CD14-positive monocyte (primary cell): ENCODE measurements around the gene TBC1D5. TPM values are rescaled to one million over a fixed set of nuclear protein-coding genes. Genes with fewer than 3 reads are reported as not detected.
"Not testable (repeated sequence)": the region's sequence is repeated elsewhere in the genome, so short reads cannot be mapped to it uniquely, and the experiment has no call there.

Experiments used
- DNase-seq, 3 donors: peaks; one replicate each; pipeline ENCODE4 v3.0.0-alpha.2; 2011 to 2022
- H2AFZ ChIP-seq: 2 replicates; pipeline ENCODE4 v1.6.0; 2012; ENCODE audit warnings: mild to moderate bottlenecking, low read depth, low read length, inconsistent platforms; ENCODE audit not compliant: insufficient read depth, poor library complexity, severe bottlenecking
- H3K27ac ChIP-seq, 2 donors: 1 replicate in 1 of 2; 2 replicates in 1 of 2; pipeline ENCODE4 v1.5.1; 2012 to 2013; ENCODE audit warnings: low read length in 2 of 2, control low read depth in 1 of 2, inconsistent platforms in 1 of 2, low read depth in 1 of 2, mild to moderate bottlenecking in 1 of 2
- H3K27me3 ChIP-seq, 2 donors: one replicate each; pipeline versions ENCODE4 v1.6.0 to v1.6.1; 2011 to 2013; ENCODE audit warnings: low read length in 2 of 2; ENCODE audit not compliant: control insufficient read depth in 2 of 2, insufficient read depth in 2 of 2
- H3K36me3 ChIP-seq, 2 donors: replicated peaks in 1 of 2; 1 replicate in 1 of 2; 2 replicates in 1 of 2; pipeline versions ENCODE4 v1.5.1 to v1.6.1; 2012 to 2013; ENCODE audit warnings: low read length in 2 of 2, control low read depth in 1 of 2, inconsistent platforms in 1 of 2, mild to moderate bottlenecking in 1 of 2; ENCODE audit not compliant: insufficient read depth in 2 of 2, control insufficient read depth in 1 of 2
- H3K4me1 ChIP-seq, 2 donors: 1 replicate in 1 of 2; 2 replicates in 1 of 2; pipeline versions ENCODE4 v1.5.1 to v1.6.1; 2012 to 2013; ENCODE audit warnings: low read length in 2 of 2, control low read depth in 1 of 2, inconsistent platforms in 1 of 2, mild to moderate bottlenecking in 1 of 2, moderate library complexity in 1 of 2; ENCODE audit not compliant: insufficient read depth in 2 of 2, control insufficient read depth in 1 of 2
- H3K4me2 ChIP-seq: replicated peaks from 2 replicates; pipeline ENCODE3; 2012; ENCODE audit warnings: low read length, moderate library complexity, mild to moderate bottlenecking; ENCODE audit not compliant: poor library complexity, severe bottlenecking; ENCODE audit errors: extremely low read depth
- H3K4me3 ChIP-seq, 3 experiments: fragments of 200-600 bp in 1 of 3; sonication (generic) in 1 of 3; replicated peaks in 1 of 3; 1 replicate in 2 of 3; 2 replicates in 1 of 3; pipeline ENCODE4 v1.5.1; 2011 to 2013; ENCODE audit warnings: low read length in 3 of 3, mild to moderate bottlenecking in 3 of 3, control low read depth in 2 of 3, low read depth in 2 of 3, inconsistent platforms in 1 of 3, moderate library complexity in 1 of 3
- H3K79me2 ChIP-seq: 2 replicates; pipeline ENCODE4 v1.6.0; 2012; ENCODE audit warnings: mild to moderate bottlenecking, control low read depth, inconsistent platforms, low read length, moderate library complexity; ENCODE audit not compliant: insufficient read depth
- H3K9ac ChIP-seq: 2 replicates; pipeline ENCODE4 v1.6.0; 2017; ENCODE audit warnings: low read length, mild to moderate bottlenecking; ENCODE audit not compliant: insufficient read depth, poor library complexity, severe bottlenecking
- H3K9me3 ChIP-seq, 2 donors: replicated peaks in 1 of 2; 1 replicate in 1 of 2; 2 replicates in 1 of 2; pipeline versions ENCODE4 v1.5.1 to v1.6.1; 2012 to 2013; ENCODE audit warnings: low read length in 2 of 2, control low read depth in 1 of 2; ENCODE audit not compliant: control insufficient read depth in 1 of 2, insufficient read depth in 1 of 2
- H4K20me1 ChIP-seq: 2 replicates; pipeline ENCODE4 v1.6.0; 2012; ENCODE audit warnings: mild to moderate bottlenecking, low read length, control low read depth, moderate library complexity; ENCODE audit not compliant: insufficient read depth
- H3K27ac Mint-ChIP-seq, 7 donors: one replicate each; pipeline ENCODE4 v1.8.0; 2020; ENCODE audit warnings: mild to moderate bottlenecking in 7 of 7, mixed read lengths in 7 of 7, moderate library complexity in 6 of 7, inconsistent platforms in 2 of 7
- H3K27me3 Mint-ChIP-seq, 3 donors: one replicate each; pipeline ENCODE4 v1.8.0; 2021 to 2022; ENCODE audit warnings: low read depth in 3 of 3, mild to moderate bottlenecking in 3 of 3, mixed read lengths in 3 of 3, moderate library complexity in 3 of 3, inconsistent platforms in 1 of 3
- H3K36me3 Mint-ChIP-seq, 2 donors: one replicate each; pipeline ENCODE4 v1.8.0; 2020; ENCODE audit warnings: mixed read lengths in 2 of 2, inconsistent platforms in 1 of 2, mild to moderate bottlenecking in 1 of 2
- H3K4me1 Mint-ChIP-seq: one replicate; pipeline ENCODE4 v1.8.0; 2020; ENCODE audit warnings: mild to moderate bottlenecking, mixed read lengths
- H3K4me3 Mint-ChIP-seq, 2 donors: one replicate each; pipeline ENCODE4 v1.8.0; 2020; ENCODE audit warnings: mild to moderate bottlenecking in 2 of 2, mixed read lengths in 2 of 2, moderate library complexity in 1 of 2
- H3K9me3 Mint-ChIP-seq, 7 donors: one replicate each; pipeline ENCODE4 v1.8.0; 2020 to 2022; ENCODE audit warnings: mixed read lengths in 7 of 7, mild to moderate bottlenecking in 6 of 7, moderate library complexity in 6 of 7, inconsistent platforms in 2 of 7
- WGBS: methylation state at CpG from one replicate; pipeline ENCODE4 v1.1.5; 2013; ENCODE audit warnings: missing lambda C conversion rate; ENCODE audit not compliant: insufficient coverage; 5-methylcytosine and 5-hydroxymethylcytosine counted together
- intact Hi-C, 2 donors: fragments of 100-400 bp; cut with micrococcal nuclease; formaldehyde crosslinking; loops; one replicate each; pipeline versions ENCODE4 v1.15.0 to v1.15.1; 2023
- polyA plus RNA-seq, 3 donors: library from polyadenylated mRNA; depleted of rRNA in 1 of 3; unstranded in 2 of 3; stranded (reverse) in 1 of 3; fragments of 300-500 nt in 2 of 3; fragments of >200 nt in 1 of 3; fragmentation: Illumina TruSeq in 2 of 3; gene quantifications; 1 replicate in 2 of 3; 2 replicates in 1 of 3; pipeline ENCODE4 v1.2.3, GENCODE V29; 2012 to 2021
- TF ChIP-seq, protein P1 (sequence below): fragments of 200-600 bp; IDR thresholded peaks from one replicate; pipeline ENCODE4 v1.8.0; 2022; ENCODE audit warnings: antibody characterized with exemption, mild to moderate bottlenecking

Gene TBC1D5
- polyA plus RNA-seq, 3 donors: 17.6 to 35.3 (median 21.0) TPM

- Mint-ChIP-seq H3K9me3 (peaks cover 2 to 24% (median 9%) of the 10 kb centered on the region in 7 donors), H3K4me3 (no peak overlapping the region), H3K27me3 (no peaks in the 10 kb centered on the region), H3K4me1 (no peaks in the 10 kb centered on the region), H3K36me3 (peaks cover 30 to 55% of the 10 kb centered on the region in 2 donors), H3K27ac (no peak overlapping the region)
- H4K20me1 ChIP-seq: no peaks in the 10 kb centered on the region
- H3K27ac ChIP-seq: no peak overlapping the region
- H3K79me2 ChIP-seq: no peaks in the 10 kb centered on the region
- no peak for DNase-seq
- H3K36me3 ChIP-seq: peaks cover 8 to 55% of the 10 kb centered on the region in 2 donors
- TF ChIP-seq, protein P1, sequence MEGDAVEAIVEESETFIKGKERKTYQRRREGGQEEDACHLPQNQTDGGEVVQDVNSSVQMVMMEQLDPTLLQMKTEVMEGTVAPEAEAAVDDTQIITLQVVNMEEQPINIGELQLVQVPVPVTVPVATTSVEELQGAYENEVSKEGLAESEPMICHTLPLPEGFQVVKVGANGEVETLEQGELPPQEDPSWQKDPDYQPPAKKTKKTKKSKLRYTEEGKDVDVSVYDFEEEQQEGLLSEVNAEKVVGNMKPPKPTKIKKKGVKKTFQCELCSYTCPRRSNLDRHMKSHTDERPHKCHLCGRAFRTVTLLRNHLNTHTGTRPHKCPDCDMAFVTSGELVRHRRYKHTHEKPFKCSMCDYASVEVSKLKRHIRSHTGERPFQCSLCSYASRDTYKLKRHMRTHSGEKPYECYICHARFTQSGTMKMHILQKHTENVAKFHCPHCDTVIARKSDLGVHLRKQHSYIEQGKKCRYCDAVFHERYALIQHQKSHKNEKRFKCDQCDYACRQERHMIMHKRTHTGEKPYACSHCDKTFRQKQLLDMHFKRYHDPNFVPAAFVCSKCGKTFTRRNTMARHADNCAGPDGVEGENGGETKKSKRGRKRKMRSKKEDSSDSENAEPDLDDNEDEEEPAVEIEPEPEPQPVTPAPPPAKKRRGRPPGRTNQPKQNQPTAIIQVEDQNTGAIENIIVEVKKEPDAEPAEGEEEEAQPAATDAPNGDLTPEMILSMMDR: no peak
- peaks cover 0 to 7% of the 10 kb centered on the region in 2 donors for H3K9me3 ChIP-seq
- H3K4me2 ChIP-seq: no peak overlapping the region
- no peaks in the 10 kb centered on the region for H3K27me3 ChIP-seq
- no peak overlapping the region for H3K9ac ChIP-seq
- 100% methylated on average over 1 of the region's 3 CpGs for WGBS
- H3K4me1 ChIP-seq: no peaks in the 10 kb centered on the region
- intact Hi-C loops: no loop called here
- H3K4me3 ChIP-seq: no peak overlapping the region
- no peak overlapping the region for H2AFZ ChIP-seq
These were observed 122.5 kb downstream of the TBC1D5 start for GRCh38 chr3:17619968-17620367.

- H3K27ac Mint-ChIP-seq, H4K20me1 ChIP-seq, H3K4me2 ChIP-seq, H3K27me3 Mint-ChIP-seq, H3K4me1 Mint-ChIP-seq, H3K79me2 ChIP-seq, H3K4me3 Mint-ChIP-seq, H3K36me3 ChIP-seq, H3K4me3 ChIP-seq, H3K27ac ChIP-seq, intact Hi-C loops, H3K9ac ChIP-seq, H3K9me3 ChIP-seq, DNase-seq, H3K4me1 ChIP-seq, H3K27me3 ChIP-seq, H2AFZ ChIP-seq: not testable (repeated sequence)
- WGBS: 100% methylated on average over 1 of the region's 4 CpGs
- Mint-ChIP-seq H3K9me3 (peaks cover 7 to 23% (median 17%) of the 10 kb centered on the region in 7 donors), H3K36me3 (peaks cover 20 to 41% of the 10 kb centered on the region in 2 donors)
These were observed 129.4 kb downstream of the TBC1D5 start for GRCh38 chr3:17613017-17613416.
